IMR-90 (cell line): ENCODE results near the gene CELF5. TPM values are rescaled to one million over a fixed set of nuclear protein-coding genes. Genes with fewer than 3 reads are reported as not detected.

Experiments
- ATAC-seq: fragments of 200-7000 bp; cut with Tn5 transposase; 2 replicates; pipeline ENCODE4 v1.9.1; 2020; ENCODE audit warnings: low read depth, mild to moderate bottlenecking, moderate library complexity
- BruUV-seq: library from RNA; stranded (reverse); fragments of 400-500 nt; replicated peaks from 2 replicates; lab custom pipeline; 2021; lab: Mats Ljungman, UMichigan
- CTCF ChIA-PET: fragments of 300-600 bp; formaldehyde crosslinking; extraction: SDS; loops from one replicate; lab custom pipeline; 2021; ENCODE audit warnings: antibody characterized with exemption; lab: Yijun Ruan, JAX
- POLR2A ChIA-PET: fragments of 300-600 bp; sonication (Branson Sonifier 250); formaldehyde crosslinking; loops from one replicate; lab custom pipeline; 2022; ENCODE audit warnings: antibody characterized with exemption; ENCODE audit not compliant: unreplicated experiment; lab: Charles Lee
- DNase-seq: peaks from one replicate; pipeline ENCODE4 v3.0.0; 2013
- H2AFZ ChIP-seq: replicated peaks from 2 replicates; pipeline ENCODE3; 2013; ENCODE audit warnings: low read length, mild to moderate bottlenecking; ENCODE audit not compliant: poor library complexity
- H2AK5ac ChIP-seq: 2 replicates; pipeline ENCODE4 v1.6.1; 2013; ENCODE audit warnings: low read depth, low read length, inconsistent platforms
- H2AK9ac ChIP-seq: replicated peaks from 2 replicates; pipeline ENCODE3; 2013; ENCODE audit warnings: mild to moderate bottlenecking, low read depth, low read length, moderate library complexity; ENCODE audit not compliant: poor library complexity
- H2BK120ac ChIP-seq: 2 replicates; pipeline ENCODE4 v1.6.1; 2013; ENCODE audit warnings: low read depth, low read length, inconsistent platforms
- H2BK15ac ChIP-seq: 3 replicates; pipeline ENCODE4 v1.6.1; 2013; ENCODE audit warnings: low read depth, low read length, inconsistent platforms
- H2BK20ac ChIP-seq: 2 replicates; pipeline ENCODE4 v1.6.1; 2013; ENCODE audit warnings: low read depth, mild to moderate bottlenecking, inconsistent platforms, low read length, moderate library complexity
- H2BK5ac ChIP-seq: 2 replicates; pipeline ENCODE4 v1.6.1; 2013; ENCODE audit warnings: mild to moderate bottlenecking, low read depth, low read length, inconsistent platforms; ENCODE audit not compliant: poor library complexity, severe bottlenecking
- H3K14ac ChIP-seq: replicated peaks from 2 replicates; pipeline ENCODE4 v1.6.1; 2013; ENCODE audit warnings: low read depth, low read length, inconsistent platforms
- H3K18ac ChIP-seq: 2 replicates; pipeline ENCODE4 v1.6.1; 2013; ENCODE audit warnings: low read depth, low read length, control low read depth
- H3K23ac ChIP-seq: 2 replicates; pipeline ENCODE4 v1.6.1; 2013; ENCODE audit warnings: low read depth, low read length, inconsistent platforms
- H3K27ac ChIP-seq: 2 replicates; pipeline ENCODE4 v1.5.1; 2013; ENCODE audit warnings: mild to moderate bottlenecking, control low read depth, low read length; ENCODE audit not compliant: insufficient read depth
- H3K27me3 ChIP-seq: 2 replicates; pipeline ENCODE4 v1.6.1; 2013; ENCODE audit warnings: low read length; ENCODE audit not compliant: control insufficient read depth, insufficient read depth
- H3K36me3 ChIP-seq: 2 replicates; pipeline ENCODE4 v1.6.1; 2013; ENCODE audit warnings: low read length, mixed read lengths; ENCODE audit not compliant: control insufficient read depth, insufficient read depth
- H3K4ac ChIP-seq: 2 replicates; pipeline ENCODE4 v1.6.1; 2013; ENCODE audit warnings: low read depth, low read length, inconsistent platforms
- H3K4me1 ChIP-seq: 2 replicates; pipeline ENCODE4 v1.6.1; 2013; ENCODE audit warnings: low read length, mixed read lengths; ENCODE audit not compliant: control insufficient read depth, insufficient read depth
- H3K4me2 ChIP-seq: 2 replicates; pipeline ENCODE4 v1.6.1; 2013; ENCODE audit warnings: low read depth, mild to moderate bottlenecking, control low read depth, low read length, moderate library complexity
- H3K4me3 ChIP-seq: 2 replicates; pipeline ENCODE4 v1.5.1; 2013; ENCODE audit warnings: low read depth, mild to moderate bottlenecking, control low read depth, low read length, moderate library complexity; ENCODE audit not compliant: insufficient read depth
- H3K56ac ChIP-seq: 2 replicates; pipeline ENCODE4 v1.6.1; 2013; ENCODE audit warnings: low read length, inconsistent platforms; ENCODE audit not compliant: insufficient read depth; ENCODE audit errors: extremely low read depth
- H3K79me1 ChIP-seq, 2 experiments: 2 replicates each; pipeline ENCODE4 v1.6.1; 2013; ENCODE audit warnings: low read length in 2 of 2, inconsistent platforms in 1 of 2, low read depth in 1 of 2
- H3K9ac ChIP-seq: 2 replicates; pipeline ENCODE4 v1.6.1; 2013; ENCODE audit warnings: low read depth, low read length, control low read depth
- H3K9me1 ChIP-seq: 2 replicates; pipeline ENCODE4 v1.6.1; 2013; ENCODE audit warnings: low read length, inconsistent platforms; ENCODE audit not compliant: insufficient read depth
- H3K9me3 ChIP-seq: 2 replicates; pipeline ENCODE4 v1.6.1; 2013; ENCODE audit warnings: low read length; ENCODE audit not compliant: control insufficient read depth, insufficient read depth
- H4K20me1 ChIP-seq: 2 replicates; pipeline ENCODE4 v1.6.1; 2013; ENCODE audit warnings: low read length, inconsistent platforms; ENCODE audit not compliant: insufficient read depth
- H4K5ac ChIP-seq: 2 replicates; pipeline ENCODE4 v1.6.1; 2013; ENCODE audit warnings: mild to moderate bottlenecking, low read depth, low read length, control low read depth
- H4K8ac ChIP-seq, 2 experiments: 2 replicates each; pipeline ENCODE4 v1.6.1; 2013; ENCODE audit warnings: low read depth in 2 of 2, low read length in 2 of 2, control low read depth in 1 of 2, inconsistent platforms in 1 of 2
- H4K91ac ChIP-seq: 2 replicates; pipeline ENCODE4 v1.6.1; 2013; ENCODE audit warnings: low read depth, low read length, inconsistent platforms; ENCODE audit not compliant: insufficient read depth
- CEBPB ChIP-seq: IDR thresholded peaks from 2 replicates; pipeline ENCODE4 v1.6.1; 2012; ENCODE audit warnings: low read depth, low read length, improper control_type of control experiment
- CHD1 ChIP-seq: IDR thresholded peaks from 2 replicates; pipeline ENCODE4 v1.6.1; 2012; ENCODE audit warnings: low read depth, low read length, improper control_type of control experiment
- ELK1 ChIP-seq: fragments of 150-350 bp; IDR thresholded peaks from 2 replicates; pipeline ENCODE4 v1.6.1; 2016; ENCODE audit warnings: low read depth, mild to moderate bottlenecking, low read length, moderate library complexity, borderline replicate concordance
- FOS ChIP-seq: fragments of 150-350 bp; IDR thresholded peaks from 2 replicates; pipeline ENCODE4 v1.6.1; 2016; ENCODE audit warnings: low read depth, low read length
- MAFK ChIP-seq: IDR thresholded peaks from 2 replicates; pipeline ENCODE4 v1.6.1; 2012; ENCODE audit warnings: low read depth, low read length, improper control_type of control experiment
- MAZ ChIP-seq: IDR thresholded peaks from 2 replicates; pipeline ENCODE4 v1.6.1; 2012; ENCODE audit warnings: low read depth, mild to moderate bottlenecking, low read length, improper control_type of control experiment, moderate library complexity, borderline replicate concordance
- MXI1 ChIP-seq: IDR thresholded peaks from 2 replicates; pipeline ENCODE4 v1.6.1; 2012; ENCODE audit warnings: low read depth, mild to moderate bottlenecking, low read length, moderate library complexity, borderline replicate concordance
- NFE2L2 ChIP-seq: fragments of 150-350 bp; IDR thresholded peaks from 2 replicates; pipeline ENCODE4 v1.6.1; 2016; ENCODE audit warnings: low read depth, mild to moderate bottlenecking, low read length
- RAD21 ChIP-seq: IDR thresholded peaks from 2 replicates; pipeline ENCODE4 v1.6.1; 2012; ENCODE audit warnings: low read length, improper control_type of control experiment
- RCOR1 ChIP-seq: IDR thresholded peaks from 2 replicates; pipeline ENCODE4 v1.6.1; 2012; ENCODE audit warnings: mild to moderate bottlenecking, low read length, improper control_type of control experiment; ENCODE audit not compliant: insufficient replicate concordance
- SMC3 ChIP-seq: fragments of 150-350 bp; IDR thresholded peaks from 2 replicates; pipeline ENCODE4 v1.6.1; 2016; ENCODE audit warnings: low read depth, mild to moderate bottlenecking, antibody characterized with exemption, low read length, moderate library complexity
- WGBS, 2 experiments: methylation state at CpG; one replicate each; pipeline versions ENCODE4 v1.1.5 to v1.1.7; 2013; ENCODE audit warnings: missing lambda C conversion rate in 2 of 2; ENCODE audit not compliant: insufficient read length in 1 of 2; ENCODE audit errors: extremely low coverage in 2 of 2; 5-methylcytosine and 5-hydroxymethylcytosine counted together
- dilution Hi-C: fragments of 300-500 bp; cut with HindIII; formaldehyde crosslinking; loops from one replicate; pipeline ENCODE4 v1.14.3; 2018; ENCODE audit warnings: low sequenced_read_pairs; ENCODE audit not compliant: unreplicated experiment
- in situ Hi-C: fragments of 300-500 bp; cut with MboI; formaldehyde crosslinking; loops from 3 replicates; pipeline ENCODE4 v1.14.3; 2019; ENCODE audit warnings: low sequenced_read_pairs, inconsistent platforms, mixed read lengths
- intact Hi-C: fragments of 100-400 bp; cut with micrococcal nuclease; formaldehyde crosslinking; loops from 2 replicates; pipeline ENCODE4 v1.10.0; 2022
- polyA plus RNA-seq, 3 experiments: library from polyadenylated mRNA; depleted of rRNA; stranded (reverse); fragments of >200 nt; gene quantifications; 2 replicates each; pipeline ENCODE4 v1.2.3, GENCODE V29; 2012; ENCODE audit warnings: low replicate concordance in 1 of 3
- total RNA-seq: library from RNA; depleted of rRNA; stranded (reverse); fragments of >200 nt; gene quantifications from 2 replicates; pipeline ENCODE4 v1.2.3, GENCODE V29; 2012

The CELF5 gene
- total and polyA plus RNA-seq, 2 of the 4 experiments (the other 2 are of a cell fraction) = 0.02 TPM; not detected in 1

DNA sequence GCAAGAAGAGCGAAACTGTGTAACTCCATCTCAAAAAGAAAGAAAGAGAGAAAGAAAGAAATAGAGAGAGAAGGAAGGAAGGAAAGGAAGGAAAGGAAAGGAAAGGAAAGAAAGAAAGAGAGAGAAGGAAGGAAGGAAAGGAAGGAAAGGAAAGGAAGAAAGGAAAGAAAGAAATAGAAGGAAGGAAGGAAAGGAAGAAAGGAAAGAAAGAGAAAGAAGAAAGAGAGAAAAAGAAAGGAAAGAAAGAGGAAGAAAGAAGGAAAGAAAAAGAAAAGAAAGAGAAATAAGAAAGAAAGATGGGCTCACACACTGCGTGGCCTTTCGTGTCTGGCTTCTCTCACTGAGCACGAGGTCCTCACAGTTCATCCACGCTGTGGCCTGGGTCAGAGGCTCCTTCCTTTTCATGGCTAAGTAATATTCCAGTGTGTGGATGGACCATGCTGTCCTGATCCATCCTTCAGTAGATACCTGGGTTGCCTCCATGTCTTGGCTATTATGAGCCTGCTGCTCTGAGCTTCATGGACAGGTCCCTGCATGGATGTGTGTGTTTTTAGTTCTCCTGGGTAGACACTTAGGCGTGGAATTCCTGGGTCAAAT, 74.5 kb downstream of the CELF5 start:
- no peak overlapping the region for H2BK20ac ChIP-seq
- H3K9me3 ChIP-seq = peaks cover 9% of the 10 kb centered on the region
- no peak for ATAC-seq
- in situ Hi-C loops (no loop called here), dilution Hi-C loops (no loop called here), intact Hi-C loops (no loop called here)
- H3K36me3 ChIP-seq = no peaks in the 10 kb centered on the region
- TF ChIP-seq MAFK (no peak), FOS (no peak), RAD21 (no peak), NFE2L2 (no peak), MAZ (no peak), ELK1 (no peak), MXI1 (no peak), CHD1 (no peak), RCOR1 (no peak), CEBPB (no peak), SMC3 (no peak)
- no peak overlapping the region for H3K14ac ChIP-seq
- H2BK15ac ChIP-seq = no peak overlapping the region
- H2AK5ac ChIP-seq = no peak overlapping the region
- no peak overlapping the region for H3K18ac ChIP-seq
- no peak overlapping the region for H2AFZ ChIP-seq
- H3K27me3 ChIP-seq = peaks cover 20% of the 10 kb centered on the region
- no peaks in the 10 kb centered on the region for H3K9me1 ChIP-seq
- no peak overlapping the region for H3K23ac ChIP-seq
- no peak overlapping the region for H3K9ac ChIP-seq
- no peak for DNase-seq
- no peak overlapping the region for H4K8ac ChIP-seq
- no peak overlapping the region for H3K27ac ChIP-seq
- no peak overlapping the region for H2AK9ac ChIP-seq
- no TSS peak for BruUV-seq
- H3K4ac ChIP-seq = no peak overlapping the region
- ChIA-PET CTCF (no interaction called here), POLR2A (no interaction called here)
- no peak overlapping the region for H4K91ac ChIP-seq
- H3K4me2 ChIP-seq = no peak overlapping the region
- no peak overlapping the region for H2BK5ac ChIP-seq
- H3K4me1 ChIP-seq = no peaks in the 10 kb centered on the region
- H3K56ac ChIP-seq = no peak overlapping the region
- no peaks in the 10 kb centered on the region for H4K20me1 ChIP-seq
- H4K5ac ChIP-seq = no peak overlapping the region
- H3K4me3 ChIP-seq = no peak overlapping the region
- no peaks in the 10 kb centered on the region for H3K79me1 ChIP-seq
- WGBS, 2 experiments = 58% methylated on average over 4 of the region's 6 CpGs; no CpG with 5 or more reads in 1 of the 2 experiments
- H2BK120ac ChIP-seq = no peak overlapping the region
